Fibroblast of skin of back (primary cell): ENCODE measurements around the gene TBC1D8.
"Not testable (repeated sequence)": the region's sequence is repeated elsewhere in the genome, so short reads cannot be mapped to it uniquely, and the experiment has no call there.

ENCODE experiments used
- DNase-seq: peaks from one replicate; pipeline ENCODE4 v3.0.0-alpha.2; 2013

Gene TBC1D8

GRCh38 chr2:101064125-101064502 is 87.1 kb downstream of the TBC1D8 start:
- DNase-seq: no peak

- DNase-seq: peak; percentile 90
These were observed 87.6 kb downstream of the TBC1D8 start for GRCh38 chr2:101063352-101064124.

GRCh38 chr2:101058386-101058785 is 92.8 kb downstream of the TBC1D8 start:
- no peak for DNase-seq

GRCh38 chr2:101057051-101057933 is 93.9 kb downstream of the TBC1D8 start:
- no peak for DNase-seq

GRCh38 chr2:101053117-101053516 is 98.1 kb downstream of the TBC1D8 start:
- no peak for DNase-seq

DNA sequence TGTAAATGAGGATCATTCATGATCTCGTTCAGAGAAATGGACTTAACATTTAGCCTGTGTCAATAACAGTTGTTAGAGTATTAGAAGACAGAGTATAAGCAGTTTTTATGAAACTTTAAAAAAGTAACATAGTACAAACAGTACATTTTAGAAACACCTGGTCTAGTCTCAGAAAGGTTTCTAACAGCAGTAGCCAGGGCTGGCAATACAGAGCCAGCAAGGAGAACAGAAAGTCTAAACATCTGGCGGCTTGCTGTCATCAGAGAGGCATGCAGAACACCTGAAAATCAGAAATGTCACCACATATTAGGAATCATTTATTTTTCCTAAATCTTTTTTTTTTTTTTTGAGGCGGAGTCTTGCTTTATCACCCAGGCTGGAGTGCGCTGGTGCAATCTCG is 99.0 kb downstream of the TBC1D8 start:
- no peak for DNase-seq

DNA sequence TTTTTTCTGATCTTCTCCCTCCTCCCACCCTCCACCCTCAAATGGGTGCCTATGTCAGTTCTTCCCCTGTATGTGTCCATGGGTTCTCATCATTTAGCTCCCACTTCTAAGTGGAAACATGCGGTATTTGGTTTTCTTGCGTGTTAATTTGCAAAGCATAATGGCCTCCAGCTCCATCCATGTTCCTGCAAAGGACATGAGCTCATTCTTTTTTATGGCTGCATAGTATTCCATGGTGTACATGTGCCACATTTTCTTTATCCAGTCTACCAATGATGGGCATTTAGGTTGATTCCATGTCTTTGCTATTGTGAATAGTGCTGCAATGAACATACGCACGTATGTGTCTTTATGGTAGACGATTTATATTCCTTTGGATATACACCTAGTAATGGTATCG is 100.3 kb downstream of the TBC1D8 start:
- not testable (repeated sequence) for DNase-seq

GRCh38 chr2:101048756-101049155 is 102.4 kb downstream of the TBC1D8 start:
- DNase-seq: no peak

DNA sequence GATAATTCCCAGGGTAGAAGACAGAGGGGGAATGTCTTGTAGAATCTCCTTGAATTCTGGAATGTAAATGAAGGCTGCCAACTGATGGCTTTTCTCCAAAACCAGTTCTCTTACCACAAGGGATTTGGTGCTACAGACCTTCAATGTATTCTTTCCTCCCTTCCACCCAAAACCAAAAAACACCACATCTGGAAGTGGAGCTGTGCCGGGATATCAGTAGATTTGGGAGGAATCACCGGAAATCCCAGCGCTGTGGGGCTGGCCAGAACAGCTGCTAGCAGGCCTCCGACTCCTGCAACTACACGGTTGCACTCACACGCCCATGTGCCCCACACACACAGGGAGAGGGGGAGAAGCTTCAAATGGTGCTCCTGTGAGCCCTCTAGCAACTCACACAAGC is 103.4 kb downstream of the TBC1D8 start:
- DNase-seq: no peak

- no peak for DNase-seq
These were observed 104.0 kb downstream of the TBC1D8 start for GRCh38 chr2:101047075-101047766.

- DNase-seq: no peak
These were observed 105.9 kb downstream of the TBC1D8 start for GRCh38 chr2:101045330-101045729.

DNA sequence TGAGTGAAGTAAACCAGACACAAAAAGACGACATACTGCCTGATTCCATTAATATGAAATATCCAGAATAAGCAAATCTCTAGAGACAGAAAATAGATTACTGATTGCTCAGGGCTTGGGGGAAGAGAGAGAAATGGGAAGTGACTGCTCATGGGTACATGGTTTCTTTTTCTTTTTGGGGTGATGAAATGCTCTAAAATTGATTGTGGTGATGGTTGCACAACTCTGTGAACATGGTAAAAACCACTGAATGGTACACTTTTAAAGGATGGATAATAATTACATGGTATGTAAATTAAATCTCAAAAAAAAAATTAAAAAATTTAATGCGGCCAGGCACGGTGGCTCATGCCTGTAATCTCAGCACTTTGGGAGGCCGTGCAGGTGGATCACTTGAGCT is 109.8 kb downstream of the TBC1D8 start:
- DNase-seq: no peak

GRCh38 chr2:101040761-101041160 is 110.4 kb downstream of the TBC1D8 start:
- DNase-seq: no peak

GRCh38 chr2:101040072-101040471 is 111.1 kb downstream of the TBC1D8 start:
- DNase-seq: no peak

DNA sequence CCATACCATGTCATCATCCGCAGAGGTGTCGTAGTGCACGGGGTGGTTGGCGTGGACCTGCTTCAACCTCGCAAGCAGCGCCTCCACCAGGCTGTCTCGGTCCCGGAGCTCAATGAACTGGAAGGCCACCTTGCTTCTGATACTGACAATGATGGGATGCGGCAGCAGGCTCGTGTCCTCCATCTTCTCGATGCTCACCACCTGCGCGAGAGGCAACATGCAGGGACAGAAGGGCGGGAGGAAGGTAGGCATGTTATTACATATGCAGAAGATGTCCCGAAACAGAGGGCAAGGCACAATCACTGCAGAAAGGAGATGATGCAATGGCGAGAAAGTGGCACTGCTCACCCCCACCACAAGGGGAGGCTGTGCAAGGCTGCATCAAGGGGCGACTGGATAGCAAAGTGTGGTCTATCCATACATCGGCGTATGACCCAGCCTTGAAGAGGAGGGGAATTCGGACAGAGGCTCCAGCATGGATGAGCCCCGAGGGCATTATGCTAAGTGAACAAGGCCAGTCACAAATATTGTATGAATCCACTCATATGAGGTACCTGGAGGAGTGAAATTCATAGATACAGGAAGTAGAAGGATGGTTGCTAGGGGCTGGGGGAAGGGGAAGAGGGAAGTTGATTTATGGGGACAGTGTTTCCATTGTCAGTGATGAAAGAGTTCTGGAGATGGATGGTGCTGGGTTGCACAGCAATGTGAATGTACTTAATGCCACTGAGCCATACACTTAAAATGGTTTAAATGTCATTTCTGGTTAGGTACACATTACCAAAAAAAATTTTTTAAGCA is 112.5 kb downstream of the TBC1D8 start:
- DNase-seq: no peak

DNA sequence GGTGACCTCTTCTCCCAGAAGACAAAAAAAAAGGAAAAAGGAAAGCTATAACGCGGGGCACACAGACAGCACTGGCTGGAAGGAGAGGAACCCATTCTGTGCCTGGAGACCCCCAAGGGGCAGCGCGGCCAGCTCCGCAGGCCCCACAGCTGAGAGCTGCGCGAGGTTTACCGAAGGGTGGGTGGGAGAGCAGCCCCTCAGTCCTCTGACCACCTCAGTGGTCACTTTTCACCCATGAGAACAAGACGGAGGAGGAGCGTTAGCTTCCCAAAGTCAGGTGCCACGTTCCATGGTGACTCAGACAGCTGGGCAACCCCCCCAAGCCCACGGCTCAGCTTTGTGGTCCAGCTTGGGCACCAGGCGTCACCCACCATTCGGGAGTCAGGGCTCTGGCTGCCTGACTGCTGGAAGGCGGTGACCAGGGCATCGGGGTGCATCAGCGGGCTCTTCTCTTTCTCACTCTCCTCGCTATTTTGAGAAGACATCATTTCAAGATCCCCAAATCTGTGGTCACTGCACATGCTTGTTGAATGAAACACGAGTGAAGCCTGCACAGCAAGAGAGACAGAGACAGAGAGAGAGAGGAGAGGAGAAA is 113.9 kb downstream of the TBC1D8 start:
- no peak for DNase-seq

GRCh38 chr2:101036562-101036961 is 114.6 kb downstream of the TBC1D8 start:
- peak; percentile 40 for DNase-seq

- no peak for DNase-seq
These were observed 119.0 kb downstream of the TBC1D8 start for GRCh38 chr2:101032084-101032776.

DNA sequence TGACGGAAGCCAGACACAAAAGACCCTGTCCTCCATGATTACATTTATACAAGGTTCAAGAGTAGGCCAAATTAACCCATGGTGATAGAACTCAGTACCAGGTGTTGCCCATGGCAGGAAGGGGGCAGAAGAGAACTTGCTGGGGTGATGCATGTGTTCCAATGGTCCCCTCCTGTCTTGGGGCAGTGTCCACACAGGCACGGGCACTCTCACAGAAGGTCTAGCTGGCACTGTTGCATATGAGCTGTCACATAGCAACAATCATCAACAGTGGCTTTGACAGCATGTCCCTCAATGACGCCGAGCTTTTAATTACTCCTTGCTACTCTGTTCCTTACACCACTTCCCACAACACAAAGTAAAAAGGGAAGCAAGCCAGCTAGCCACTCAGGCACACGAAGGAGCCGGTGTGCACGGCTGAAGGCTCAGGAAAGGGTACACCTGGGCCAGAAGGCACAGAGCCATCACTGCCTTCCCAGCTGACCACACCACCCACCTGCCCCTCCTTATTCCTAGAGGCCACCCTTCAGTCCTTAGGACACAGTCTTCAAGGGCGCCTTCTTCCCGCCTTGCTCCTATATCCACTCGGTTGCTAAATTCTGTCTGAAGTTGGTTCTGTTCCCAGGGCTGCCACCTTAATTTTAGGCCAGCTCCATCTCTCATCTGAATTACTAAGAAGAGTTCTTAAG is 120.2 kb downstream of the TBC1D8 start:
- DNase-seq: no peak

DNA sequence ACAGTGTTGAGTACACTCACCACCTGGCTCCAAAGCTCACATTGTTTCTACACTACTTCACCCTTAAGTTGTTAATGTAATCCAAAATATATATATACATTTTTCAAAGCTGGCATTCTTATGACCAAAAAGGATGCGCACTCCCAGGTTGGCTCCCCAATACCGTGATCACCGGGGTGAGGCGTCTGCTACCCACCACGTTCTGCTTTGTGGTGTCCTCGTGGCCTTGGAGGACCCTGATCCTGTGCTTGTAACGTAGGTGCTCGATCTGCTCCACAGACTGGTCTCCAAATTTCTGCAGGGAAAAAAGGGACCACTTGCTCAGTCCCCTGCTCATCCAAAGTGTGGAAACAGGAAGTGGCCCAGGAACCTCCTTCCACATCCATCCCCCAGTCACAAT is 123.3 kb downstream of the TBC1D8 start:
- no peak for DNase-seq
